PC-3 (cell line): ENCODE results near the gene FAM81A. TPM values are rescaled to one million over a fixed set of nuclear protein-coding genes. Genes with fewer than 3 reads are reported as not detected.
A peak's percentile ranks its signal among the peaks of the same experiment; 100 is the strongest.

ENCODE experiments used
- ATAC-seq: fragments of 200-7000 bp; cut with Tn5 transposase; 2 replicates; pipeline ENCODE4 v1.9.1; 2020; ENCODE audit warnings: mild to moderate bottlenecking, moderate library complexity
- BruUV-seq: library from RNA; stranded (reverse); fragments of 400-500 nt; replicated peaks from 2 replicates; lab custom pipeline; 2021; lab: Mats Ljungman, UMichigan
- CTCF ChIA-PET: fragments of 300-600 bp; sonication (Branson Sonifier 250); formaldehyde crosslinking; loops from one replicate; lab custom pipeline; 2022; ENCODE audit warnings: antibody characterized with exemption; lab: Charles Lee
- POLR2A ChIA-PET: fragments of 300-600 bp; sonication (Branson Sonifier 250); formaldehyde crosslinking; loops from one replicate; lab custom pipeline; 2022; ENCODE audit warnings: antibody characterized with exemption; ENCODE audit not compliant: unreplicated experiment; lab: Charles Lee
- DNase-seq: peaks from one replicate; pipeline ENCODE4 v3.0.0-alpha.2; 2015
- H2AFZ ChIP-seq: fragments of 300-600 bp; sonication (generic); 2 replicates; pipeline ENCODE4 v1.6.0; 2016; ENCODE audit warnings: antibody characterized with exemption, low read length
- H3F3A ChIP-seq: fragments of 300-600 bp; sonication (generic); one replicate; pipeline ENCODE4 v1.6.0; 2017; ENCODE audit warnings: antibody characterized with exemption, low read length, control low read depth, mild to moderate bottlenecking; ENCODE audit not compliant: unreplicated experiment
- H3K27ac ChIP-seq: fragments of 300-600 bp; sonication (generic); 2 replicates; pipeline ENCODE4 v1.5.1; 2016; ENCODE audit warnings: mild to moderate bottlenecking, low read length
- H3K27me3 ChIP-seq: fragments of 300-600 bp; sonication (generic); 2 replicates; pipeline ENCODE4 v1.6.1; 2016; ENCODE audit warnings: low read length, mixed read lengths
- H3K36me3 ChIP-seq: fragments of 300-600 bp; sonication (generic); 2 replicates; pipeline ENCODE4 v1.6.1; 2016; ENCODE audit warnings: low read depth, mixed run types, low read length, mixed read lengths
- H3K4me1 ChIP-seq: fragments of 300-600 bp; sonication (generic); 2 replicates; pipeline ENCODE4 v1.5.1; 2016; ENCODE audit warnings: low read length; ENCODE audit not compliant: insufficient read depth
- H3K4me2 ChIP-seq: fragments of 300-600 bp; sonication (generic); 2 replicates; pipeline ENCODE4 v1.6.0; 2016; ENCODE audit warnings: low read length
- H3K4me3 ChIP-seq: fragments of 300-600 bp; sonication (generic); 2 replicates; pipeline ENCODE4 v1.5.1; 2016; ENCODE audit warnings: mild to moderate bottlenecking, low read length, mixed read lengths
- H3K79me2 ChIP-seq: fragments of 300-600 bp; sonication (generic); 2 replicates; pipeline ENCODE4 v1.6.1; 2017; ENCODE audit warnings: low read length, mixed read lengths
- H3K9ac ChIP-seq: fragments of 300-600 bp; sonication (generic); 2 replicates; pipeline ENCODE4 v1.6.0; 2016; ENCODE audit warnings: mild to moderate bottlenecking, low read length
- H3K9me2 ChIP-seq: fragments of 300-600 bp; sonication (generic); replicated peaks from 2 replicates; pipeline ENCODE4 v1.6.1; 2016; ENCODE audit warnings: mixed run types, low read length, mixed read lengths
- H3K9me3 ChIP-seq: fragments of 300-600 bp; sonication (generic); 2 replicates; pipeline ENCODE4 v1.6.1; 2016; ENCODE audit warnings: low read length, mixed read lengths
- H4K20me1 ChIP-seq: fragments of 300-600 bp; sonication (generic); 2 replicates; pipeline ENCODE4 v1.6.1; 2016; ENCODE audit warnings: low read length, mixed read lengths
- EZH2 ChIP-seq: fragments of 300-600 bp; sonication (generic); IDR thresholded peaks from one replicate; pipeline ENCODE4 v1.6.1; 2017; ENCODE audit warnings: antibody characterized with exemption, mild to moderate bottlenecking, low read length; ENCODE audit not compliant: unreplicated experiment
- EZH2phosphoT487 ChIP-seq: fragments of 300-600 bp; sonication (generic); IDR thresholded peaks from 2 replicates; pipeline ENCODE4 v1.6.1; 2018; ENCODE audit warnings: mild to moderate bottlenecking, antibody characterized with exemption, low read length, borderline replicate concordance
- intact Hi-C: fragments of 100-400 bp; cut with micrococcal nuclease; formaldehyde crosslinking; loops from 2 replicates; pipeline ENCODE4 v1.9.0; 2023
- total RNA-seq: library from RNA; depleted of rRNA; stranded (reverse); fragments of >200 nt; gene quantifications from 2 replicates; pipeline ENCODE4 v1.2.3, GENCODE V29; 2014
- TF ChIP-seq, protein P1 (sequence below): fragments of 300-600 bp; sonication (generic); conservative IDR thresholded peaks from 2 replicates; pipeline ENCODE4 v1.5.1; 2017; ENCODE audit warnings: antibody characterized with exemption, low read depth, mild to moderate bottlenecking, low read length

Gene FAM81A
- total RNA-seq, 1 experiment from 2014 or later, result 2.5 TPM

DNA sequence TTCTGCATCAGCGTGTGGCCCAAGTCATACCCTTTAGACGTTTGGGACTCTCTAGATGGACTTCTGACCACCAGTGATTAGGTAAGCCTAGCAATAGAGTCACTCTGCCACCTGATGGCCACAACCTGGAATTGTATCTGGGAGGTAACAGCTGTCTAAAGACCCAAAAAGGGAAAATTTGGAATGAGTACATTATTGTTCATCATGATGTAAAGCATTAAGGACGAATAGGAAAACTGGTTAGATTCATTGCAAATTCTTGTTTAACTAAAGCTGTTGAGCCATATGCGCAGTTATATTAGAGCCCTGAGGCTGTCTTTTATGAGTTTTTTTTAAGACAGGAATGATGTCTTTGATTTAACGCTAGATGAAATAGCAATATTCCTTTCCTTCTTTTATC is 63.6 kb downstream of the FAM81A start:
- DNase-seq (peak; percentile 91), ATAC-seq (peak; percentile 96)
- Histone ChIP-seq H3K4me3 (no peak overlapping the region), H3K27ac (no peak overlapping the region), H3K36me3 (no peaks in the 10 kb centered on the region), H2AFZ (no peak overlapping the region), H3K9ac (no peak overlapping the region), H3K4me2 (no peak overlapping the region), H3K4me1 (no peaks in the 10 kb centered on the region), H3K9me3 (no peaks in the 10 kb centered on the region), H3K9me2 (no peaks in the 10 kb centered on the region), H3K79me2 (no peaks in the 10 kb centered on the region), H3K27me3 (no peaks in the 10 kb centered on the region), H3F3A (no peaks in the 10 kb centered on the region), H4K20me1 (no peaks in the 10 kb centered on the region)
- no TSS peak for BruUV-seq
- intact Hi-C loops, result loop anchor here (5.0 kb wide), 1 partner anchor 519 kb away; no protein-coding TSS in a partner anchor
- TF ChIP-seq EZH2phosphoT487, result no peak
- TF ChIP-seq, protein P1, sequence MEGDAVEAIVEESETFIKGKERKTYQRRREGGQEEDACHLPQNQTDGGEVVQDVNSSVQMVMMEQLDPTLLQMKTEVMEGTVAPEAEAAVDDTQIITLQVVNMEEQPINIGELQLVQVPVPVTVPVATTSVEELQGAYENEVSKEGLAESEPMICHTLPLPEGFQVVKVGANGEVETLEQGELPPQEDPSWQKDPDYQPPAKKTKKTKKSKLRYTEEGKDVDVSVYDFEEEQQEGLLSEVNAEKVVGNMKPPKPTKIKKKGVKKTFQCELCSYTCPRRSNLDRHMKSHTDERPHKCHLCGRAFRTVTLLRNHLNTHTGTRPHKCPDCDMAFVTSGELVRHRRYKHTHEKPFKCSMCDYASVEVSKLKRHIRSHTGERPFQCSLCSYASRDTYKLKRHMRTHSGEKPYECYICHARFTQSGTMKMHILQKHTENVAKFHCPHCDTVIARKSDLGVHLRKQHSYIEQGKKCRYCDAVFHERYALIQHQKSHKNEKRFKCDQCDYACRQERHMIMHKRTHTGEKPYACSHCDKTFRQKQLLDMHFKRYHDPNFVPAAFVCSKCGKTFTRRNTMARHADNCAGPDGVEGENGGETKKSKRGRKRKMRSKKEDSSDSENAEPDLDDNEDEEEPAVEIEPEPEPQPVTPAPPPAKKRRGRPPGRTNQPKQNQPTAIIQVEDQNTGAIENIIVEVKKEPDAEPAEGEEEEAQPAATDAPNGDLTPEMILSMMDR, result peak; percentile 83
- TF ChIP-seq EZH2, result no peak
- CTCF ChIA-PET, result interaction anchor here (0.6 to 1.0 kb wide), 4 partner anchors 27 to 441 kb away, joined by 3 to 6 read pairs (median 5); no protein-coding TSS in a partner anchor
- POLR2A ChIA-PET, result interaction anchor here (0.7 kb wide), 1 partner anchor 129 kb away, joined by 3 read pairs; no protein-coding TSS in a partner anchor

DNA sequence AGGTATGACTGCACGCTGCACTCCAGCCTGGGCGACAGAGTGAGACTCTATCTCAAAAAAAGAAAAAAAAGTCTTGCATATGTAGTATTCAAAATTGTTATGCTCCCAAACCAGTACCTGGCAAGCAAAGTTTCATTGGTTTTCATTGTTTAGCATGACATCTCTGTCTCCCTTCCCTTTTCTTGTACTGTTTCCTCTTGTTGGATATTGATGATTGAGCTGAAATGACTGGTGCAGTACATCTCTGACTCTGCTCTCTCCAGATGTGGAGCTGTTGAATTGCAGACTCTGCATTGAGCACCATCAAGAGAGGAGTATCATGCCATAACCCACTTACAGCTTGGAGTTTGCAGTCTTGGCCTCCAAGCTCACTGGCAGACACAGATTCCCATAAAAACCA is 77.2 kb downstream of the FAM81A start:
- no peaks in the 10 kb centered on the region for H3F3A ChIP-seq
- no peak overlapping the region for H3K4me3 ChIP-seq
- no peak overlapping the region for H3K27ac ChIP-seq
- no peaks in the 10 kb centered on the region for H3K9me2 ChIP-seq
- ATAC-seq (no peak), DNase-seq (no peak)
- no peaks in the 10 kb centered on the region for H3K9me3 ChIP-seq
- no peaks in the 10 kb centered on the region for H3K27me3 ChIP-seq
- CTCF ChIA-PET, result no interaction called here
- no peak overlapping the region for H2AFZ ChIP-seq
- intact Hi-C loops, result no loop called here
- H3K9ac ChIP-seq, result no peak overlapping the region
- H3K36me3 ChIP-seq, result no peaks in the 10 kb centered on the region
- BruUV-seq, result no TSS peak
- TF ChIP-seq EZH2phosphoT487, result no peak
- TF ChIP-seq, protein P1, result no peak
- no peak for TF ChIP-seq EZH2
- no peak overlapping the region for H3K4me2 ChIP-seq
- no peaks in the 10 kb centered on the region for H4K20me1 ChIP-seq
- POLR2A ChIA-PET, result no interaction called here
- no peaks in the 10 kb centered on the region for H3K4me1 ChIP-seq
- no peaks in the 10 kb centered on the region for H3K79me2 ChIP-seq

DNA sequence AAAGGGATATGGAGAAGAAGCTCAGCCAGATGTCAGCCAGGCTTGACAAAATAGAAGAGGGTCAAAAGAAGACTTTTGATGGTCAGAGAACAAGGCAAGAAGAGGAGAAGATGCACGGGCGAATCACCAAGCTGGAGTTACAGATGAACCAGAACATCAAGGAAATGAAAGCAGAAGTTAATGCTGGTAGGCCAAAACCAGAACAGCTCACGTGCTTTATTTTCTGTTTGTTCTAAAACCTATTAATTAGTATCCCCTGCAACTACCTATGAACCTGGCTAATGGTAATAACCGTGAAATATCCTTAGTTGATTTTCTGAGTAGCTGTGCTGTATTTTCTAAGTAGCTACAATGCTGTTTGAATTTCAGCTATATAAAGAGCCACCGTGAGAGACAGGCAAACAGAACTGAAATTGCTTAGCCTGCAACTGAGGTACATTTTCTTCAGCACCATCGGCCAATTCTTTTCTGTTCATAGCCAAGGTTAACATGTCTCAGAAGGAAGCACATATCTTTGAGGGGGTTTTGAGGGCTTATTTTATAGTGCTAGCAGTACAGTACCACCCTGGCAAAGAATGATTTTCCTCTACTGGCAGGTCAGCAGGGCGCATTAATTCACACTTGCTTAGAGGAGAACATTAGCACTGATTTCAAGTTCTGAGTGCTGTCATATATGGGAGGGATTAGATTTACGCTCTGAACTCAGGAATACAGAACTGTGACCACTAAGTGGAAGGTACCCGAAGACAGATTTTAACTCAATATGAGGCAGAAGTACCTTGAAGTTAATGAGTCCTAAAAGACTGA is 78.9 kb downstream of the FAM81A start:
- ATAC-seq (no peak), DNase-seq (no peak)
- Histone ChIP-seq H3K4me2 (no peak overlapping the region), H3K27ac (no peak overlapping the region), H4K20me1 (no peaks in the 10 kb centered on the region), H3K9ac (no peak overlapping the region), H2AFZ (no peak overlapping the region), H3K4me3 (no peak overlapping the region), H3K9me2 (no peaks in the 10 kb centered on the region), H3K36me3 (no peaks in the 10 kb centered on the region), H3F3A (no peaks in the 10 kb centered on the region), H3K79me2 (no peaks in the 10 kb centered on the region), H3K4me1 (no peaks in the 10 kb centered on the region), H3K9me3 (no peaks in the 10 kb centered on the region), H3K27me3 (no peaks in the 10 kb centered on the region)
- CTCF ChIA-PET, result no interaction called here
- TF ChIP-seq EZH2phosphoT487 (no peak), EZH2 (no peak)
- TF ChIP-seq, protein P1, result no peak
- intact Hi-C loops, result no loop called here
- POLR2A ChIA-PET, result no interaction called here
- no TSS peak for BruUV-seq
